DND-41 (cell line): ENCODE data around the gene CDCP1.

Source experiments
- ATAC-seq: fragments of 200-7000 bp; cut with Tn5 transposase; 3 replicates; pipeline ENCODE4 v1.9.1; 2021; ENCODE audit warnings: low read depth; ENCODE audit not compliant: insufficient read depth
- DNase-seq: peaks from one replicate; pipeline ENCODE4 v3.0.0-alpha.2; 2020
- H2AFZ ChIP-seq: 2 replicates; pipeline ENCODE4 v1.6.0; 2012; ENCODE audit warnings: low read depth, low read length
- H3K27ac ChIP-seq: 2 replicates; pipeline ENCODE4 v1.5.1; 2012; ENCODE audit warnings: low read length, inconsistent platforms
- H3K27me3 ChIP-seq: fragments of 200-600 bp; sonication (generic); 2 replicates; pipeline ENCODE4 v1.6.0; 2012; ENCODE audit warnings: low read length, mild to moderate bottlenecking, inconsistent platforms; ENCODE audit not compliant: insufficient read depth, poor library complexity
- H3K36me3 ChIP-seq: 2 replicates; pipeline ENCODE4 v1.5.1; 2012; ENCODE audit warnings: low read length, inconsistent platforms; ENCODE audit not compliant: insufficient read depth
- H3K4me1 ChIP-seq: 2 replicates; pipeline ENCODE4 v1.5.1; 2012; ENCODE audit warnings: mild to moderate bottlenecking, low read length; ENCODE audit not compliant: insufficient read depth
- H3K4me2 ChIP-seq: 2 replicates; pipeline ENCODE4 v1.6.0; 2012; ENCODE audit warnings: mild to moderate bottlenecking, moderate library complexity, low read length, inconsistent platforms; ENCODE audit not compliant: insufficient read depth
- H3K4me3 ChIP-seq, 2 experiments: fragments of 200-600 bp in 1 of 2; shearing (Covaris generic) in 1 of 2; 2 replicates each; pipeline ENCODE4 v1.5.1; 2012 to 2016; ENCODE audit warnings: inconsistent platforms in 2 of 2, low read length in 2 of 2, mild to moderate bottlenecking in 2 of 2, low read depth in 1 of 2, moderate library complexity in 1 of 2
- H3K79me2 ChIP-seq: 2 replicates; pipeline ENCODE4 v1.6.0; 2012; ENCODE audit warnings: low read length, inconsistent platforms; ENCODE audit not compliant: insufficient read depth
- H3K9ac ChIP-seq: 2 replicates; pipeline ENCODE4 v1.6.0; 2012; ENCODE audit warnings: low read depth, mild to moderate bottlenecking, inconsistent platforms, low read length, moderate library complexity
- H3K9me3 ChIP-seq: 2 replicates; pipeline ENCODE4 v1.5.1; 2012; ENCODE audit warnings: low read length, moderate library complexity, mild to moderate bottlenecking, inconsistent platforms; ENCODE audit not compliant: insufficient read depth, severe bottlenecking
- H4K20me1 ChIP-seq: 2 replicates; pipeline ENCODE4 v1.6.0; 2012; ENCODE audit warnings: low read length; ENCODE audit not compliant: insufficient read depth
- EZH2 ChIP-seq: IDR thresholded peaks from 3 replicates; pipeline ENCODE4 v1.6.1; 2012; ENCODE audit warnings: borderline replicate concordance, low read depth, mild to moderate bottlenecking, moderate library complexity, low read length, inconsistent platforms; ENCODE audit not compliant: severe bottlenecking
- TF ChIP-seq, protein P1 (sequence below): IDR thresholded peaks from 2 replicates; pipeline ENCODE4 v1.5.1; 2012; ENCODE audit warnings: borderline replicate concordance, low read length, moderate library complexity, mild to moderate bottlenecking; ENCODE audit not compliant: poor library complexity, severe bottlenecking; ENCODE audit errors: extremely low read depth

CDCP1 gene

DNA sequence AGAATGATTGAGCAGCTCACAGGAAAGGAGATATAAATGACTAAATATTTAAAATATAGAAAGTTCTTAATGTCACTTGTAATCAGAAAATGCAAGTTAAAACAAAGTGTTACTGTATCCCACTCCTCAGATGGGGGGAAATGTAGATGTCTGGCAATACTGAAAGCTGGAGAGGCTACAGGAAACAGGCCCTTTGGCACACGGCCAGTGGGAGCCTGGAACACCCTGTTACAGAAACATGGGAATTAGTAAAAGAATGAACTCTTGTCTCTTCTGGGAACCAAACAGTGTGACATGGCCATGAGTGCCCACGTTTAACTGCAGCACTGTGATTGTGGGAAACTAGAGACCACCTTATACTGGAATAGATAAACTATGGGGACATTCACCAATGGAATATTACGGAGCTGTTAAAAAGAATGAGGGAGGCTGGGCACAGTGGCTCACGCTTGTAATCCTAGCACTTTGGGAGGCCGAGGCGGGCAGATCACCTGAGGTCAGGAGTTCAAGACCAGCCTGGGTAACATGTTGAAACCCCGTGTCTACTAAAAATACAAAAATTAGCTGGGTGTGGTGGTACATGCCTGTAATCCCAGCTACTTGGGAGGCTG is 50.2 kb downstream of the CDCP1 start:
- no peak overlapping the region for H3K27ac ChIP-seq
- ATAC-seq: no peak
- H3K4me3 ChIP-seq: no peak overlapping the region
- no peak overlapping the region for H3K9ac ChIP-seq
- H3K4me1 ChIP-seq: peaks cover 13% of the 10 kb centered on the region
- no peaks in the 10 kb centered on the region for H3K36me3 ChIP-seq
- no peak for DNase-seq
- no peaks in the 10 kb centered on the region for H3K79me2 ChIP-seq
- H4K20me1 ChIP-seq: no peaks in the 10 kb centered on the region
- no peaks in the 10 kb centered on the region for H3K9me3 ChIP-seq
- no peak overlapping the region for H2AFZ ChIP-seq
- H3K27me3 ChIP-seq: peaks cover 9% of the 10 kb centered on the region
- TF ChIP-seq EZH2: no peak
- TF ChIP-seq, protein P1, sequence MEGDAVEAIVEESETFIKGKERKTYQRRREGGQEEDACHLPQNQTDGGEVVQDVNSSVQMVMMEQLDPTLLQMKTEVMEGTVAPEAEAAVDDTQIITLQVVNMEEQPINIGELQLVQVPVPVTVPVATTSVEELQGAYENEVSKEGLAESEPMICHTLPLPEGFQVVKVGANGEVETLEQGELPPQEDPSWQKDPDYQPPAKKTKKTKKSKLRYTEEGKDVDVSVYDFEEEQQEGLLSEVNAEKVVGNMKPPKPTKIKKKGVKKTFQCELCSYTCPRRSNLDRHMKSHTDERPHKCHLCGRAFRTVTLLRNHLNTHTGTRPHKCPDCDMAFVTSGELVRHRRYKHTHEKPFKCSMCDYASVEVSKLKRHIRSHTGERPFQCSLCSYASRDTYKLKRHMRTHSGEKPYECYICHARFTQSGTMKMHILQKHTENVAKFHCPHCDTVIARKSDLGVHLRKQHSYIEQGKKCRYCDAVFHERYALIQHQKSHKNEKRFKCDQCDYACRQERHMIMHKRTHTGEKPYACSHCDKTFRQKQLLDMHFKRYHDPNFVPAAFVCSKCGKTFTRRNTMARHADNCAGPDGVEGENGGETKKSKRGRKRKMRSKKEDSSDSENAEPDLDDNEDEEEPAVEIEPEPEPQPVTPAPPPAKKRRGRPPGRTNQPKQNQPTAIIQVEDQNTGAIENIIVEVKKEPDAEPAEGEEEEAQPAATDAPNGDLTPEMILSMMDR: no peak
- H3K4me2 ChIP-seq: no peak overlapping the region

GRCh38 chr3:45093176-45093575 is 53.0 kb downstream of the CDCP1 start:
- H3K4me3 ChIP-seq: no peak overlapping the region
- H3K36me3 ChIP-seq: no peaks in the 10 kb centered on the region
- no peak for TF ChIP-seq EZH2
- TF ChIP-seq, protein P1: no peak
- no peaks in the 10 kb centered on the region for H3K27me3 ChIP-seq
- no peaks in the 10 kb centered on the region for H4K20me1 ChIP-seq
- no peak overlapping the region for H3K27ac ChIP-seq
- no peaks in the 10 kb centered on the region for H3K79me2 ChIP-seq
- no peak overlapping the region for H3K9ac ChIP-seq
- peaks cover 17% of the 10 kb centered on the region for H3K4me1 ChIP-seq
- DNase-seq (no peak), ATAC-seq (no peak)
- H2AFZ ChIP-seq: no peak overlapping the region
- no peaks in the 10 kb centered on the region for H3K9me3 ChIP-seq
- no peak overlapping the region for H3K4me2 ChIP-seq

DNA sequence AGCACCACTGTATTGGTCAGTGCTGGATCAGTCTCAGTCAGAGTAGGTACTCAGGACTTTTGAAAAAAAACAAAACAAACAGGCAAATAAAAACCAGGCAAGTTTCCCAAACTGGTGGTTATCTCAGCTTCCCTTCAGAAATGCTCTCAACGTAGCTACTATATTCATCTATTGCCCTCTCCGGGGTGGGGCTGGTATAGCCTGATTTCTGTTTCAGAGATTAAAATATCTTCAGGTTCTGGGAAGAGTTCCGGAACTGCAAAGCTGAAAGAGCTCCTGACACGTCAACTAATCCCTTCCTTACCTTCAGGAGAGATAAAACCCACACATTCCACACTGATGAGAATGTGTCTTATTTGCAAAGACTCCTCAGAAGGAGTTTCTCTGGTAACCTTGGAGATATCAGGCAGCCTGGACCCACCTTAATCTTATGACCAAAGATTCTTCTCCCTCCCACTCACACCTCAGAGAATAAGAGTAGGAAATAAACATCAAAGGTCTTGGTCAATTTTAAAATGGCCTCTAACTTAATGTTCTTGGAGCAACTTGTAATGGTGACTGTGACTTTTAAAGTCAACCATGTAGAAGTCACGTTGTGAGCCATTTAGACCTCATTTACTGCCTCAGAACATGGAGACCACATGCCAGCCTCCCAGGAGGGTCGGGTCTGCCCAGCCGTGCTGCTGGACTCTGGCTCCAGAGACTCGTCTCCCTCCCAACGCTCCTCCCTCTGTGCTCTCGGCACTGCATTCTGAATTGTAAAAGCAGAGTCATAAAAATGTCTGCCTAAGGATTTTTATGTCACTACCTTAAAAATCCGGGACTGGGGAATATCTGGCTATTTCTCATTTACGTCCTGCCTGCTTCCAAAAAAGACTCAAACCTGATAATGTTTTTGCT is 53.8 kb downstream of the CDCP1 start:
- H3K27ac ChIP-seq: no peak overlapping the region
- no peak for DNase-seq

More for the DNA sequence above, 53.8 kb downstream of the CDCP1 start:
- H3K36me3 ChIP-seq: no peaks in the 10 kb centered on the region
- H3K79me2 ChIP-seq: no peaks in the 10 kb centered on the region
- no peak overlapping the region for H3K9ac ChIP-seq
- H3K4me1 ChIP-seq: peaks cover 17% of the 10 kb centered on the region
- ATAC-seq: no peak
- no peaks in the 10 kb centered on the region for H4K20me1 ChIP-seq
- H3K4me3 ChIP-seq: no peak overlapping the region
- H3K4me2 ChIP-seq: no peak overlapping the region
- no peaks in the 10 kb centered on the region for H3K27me3 ChIP-seq
- no peaks in the 10 kb centered on the region for H3K9me3 ChIP-seq
- TF ChIP-seq, protein P1: no peak
- TF ChIP-seq EZH2: no peak
- no peak overlapping the region for H2AFZ ChIP-seq
